HepG2 (cell line): ENCODE results near the gene SYNC. TPM values are rescaled to one million over a fixed set of nuclear protein-coding genes. Genes with fewer than 3 reads are reported as not detected.
A peak's percentile ranks its signal among the peaks of the same experiment; 100 is the strongest.

Experiments used
- ATAC-seq: fragments of 200-7000 bp; cut with Tn5 transposase; 3 replicates; pipeline ENCODE4 v1.9.1; 2020; ENCODE audit warnings: mild to moderate bottlenecking, moderate library complexity
- BruUV-seq: library from RNA; stranded (reverse); fragments of 400-500 nt; replicated peaks from 2 replicates; lab custom pipeline; 2021; lab: Mats Ljungman, UMichigan
- CTCF ChIA-PET: fragments of 300-600 bp; formaldehyde crosslinking; extraction: SDS; loops from one replicate; lab custom pipeline; 2021; ENCODE audit warnings: low total read pairs, inconsistent platforms, low intra/inter-chr PET ratio; lab: Yijun Ruan, JAX
- POLR2A ChIA-PET: fragments of 350-600 bp; sonication (Branson Sonifier 250); formaldehyde crosslinking; loops from one replicate; lab custom pipeline; 2020; ENCODE audit warnings: antibody characterized with exemption, inconsistent platforms; lab: Yijun Ruan, JAX
- DNase-seq: peaks from one replicate; pipeline ENCODE4 v3.0.0-alpha.2; 2015; ENCODE audit warnings: low spot score
- FAIRE-seq: peaks from 3 replicates; lab custom pipeline; 2011; peaks lifted over from hg19 to GRCh38; lab: Jason Lieb, UNC
- H2AFZ ChIP-seq: one replicate; pipeline ENCODE4 v1.6.1; 2011; ENCODE audit warnings: low read length, inconsistent platforms
- H3K27ac ChIP-seq: fragments of 300-600 bp; 3 replicates; pipeline ENCODE4 v1.8.0; 2011; ENCODE audit warnings: mixed run types, mild to moderate bottlenecking, mixed read lengths, low read length, inconsistent platforms; ENCODE audit not compliant: insufficient read depth; ENCODE audit errors: extremely low read length
- H3K27me3 ChIP-seq, 2 experiments: fragments of 200-600 bp in 1 of 2; 2 replicates in 1 of 2; 3 replicates in 1 of 2; pipeline versions ENCODE4 v1.6.0 to v1.8.0; 2011; ENCODE audit warnings: low read length in 2 of 2, mild to moderate bottlenecking in 2 of 2, moderate library complexity in 2 of 2, inconsistent platforms in 1 of 2; ENCODE audit not compliant: insufficient read depth in 2 of 2, control insufficient read depth in 1 of 2
- H3K36me3 ChIP-seq, 2 experiments: fragments of 200-600 bp in 1 of 2; replicated peaks in 1 of 2; 2 replicates in 1 of 2; 3 replicates in 1 of 2; pipeline versions ENCODE4 v1.5.1 to v1.8.0; 2011; ENCODE audit warnings: low read length in 2 of 2, inconsistent platforms in 1 of 2; ENCODE audit not compliant: insufficient read depth in 2 of 2, control insufficient read depth in 1 of 2
- H3K4me1 ChIP-seq: 2 replicates; pipeline ENCODE4 v1.5.1; 2012; ENCODE audit warnings: low read length, inconsistent platforms; ENCODE audit not compliant: insufficient read depth
- H3K4me2 ChIP-seq: 2 replicates; pipeline ENCODE4 v1.6.0; 2011; ENCODE audit warnings: low read depth, low read length, inconsistent platforms
- H3K4me3 ChIP-seq, 3 experiments: fragments of 200-600 bp in 1 of 3; sonication (generic), shearing (Covaris generic) in 1 of 3; replicated peaks in 1 of 3; 2 replicates each; pipeline ENCODE4 v1.5.1; 2011 to 2016; ENCODE audit warnings: low read length in 3 of 3, inconsistent platforms in 2 of 3, low read depth in 2 of 3, mild to moderate bottlenecking in 2 of 3, control low read depth in 1 of 3, mixed read lengths in 1 of 3; ENCODE audit not compliant: insufficient read depth in 1 of 3
- H3K79me2 ChIP-seq: one replicate; pipeline ENCODE4 v1.6.1; 2011; ENCODE audit warnings: low read length, inconsistent platforms; ENCODE audit not compliant: insufficient read depth
- H3K9ac ChIP-seq: 2 replicates; pipeline ENCODE4 v1.6.0; 2011; ENCODE audit warnings: mild to moderate bottlenecking, low read depth, low read length, inconsistent platforms; ENCODE audit not compliant: insufficient read depth
- H3K9me3 ChIP-seq: 2 replicates; pipeline ENCODE4 v1.5.1; 2012; ENCODE audit warnings: mild to moderate bottlenecking, low read length
- H4K20me1 ChIP-seq: 2 replicates; pipeline ENCODE4 v1.6.0; 2011; ENCODE audit warnings: inconsistent platforms, mild to moderate bottlenecking, low read length, moderate library complexity; ENCODE audit not compliant: insufficient read depth
- CERS6 ChIP-seq: sonication (generic); formaldehyde crosslinking; IDR thresholded peaks from 2 replicates; pipeline ENCODE4 v1.5.0; 2020; ENCODE audit warnings: missing genetic modification reagents
- ELF3 ChIP-seq: IDR thresholded peaks from 2 replicates; pipeline ENCODE4 v1.6.1; 2016; ENCODE audit warnings: missing genetic modification reagents, missing compliant biosample characterization
- ELK4 ChIP-seq: sonication (generic); formaldehyde crosslinking; IDR thresholded peaks from 2 replicates; pipeline ENCODE4 v1.9.0; 2021; ENCODE audit warnings: missing genetic modification reagents, borderline replicate concordance
- FOXA1 ChIP-seq, 2 experiments: fragments of 450-650 bp in 1 of 2; sonication (generic) in 1 of 2; formaldehyde crosslinking in 1 of 2; IDR thresholded peaks; 2 replicates each; pipeline versions ENCODE4 v1.4.0 to v1.6.1; 2016 to 2020; ENCODE audit warnings: missing genetic modification reagents in 1 of 2
- HOXA5 ChIP-seq: sonication (generic); formaldehyde crosslinking; IDR thresholded peaks from 2 replicates; pipeline ENCODE4 v1.4.0; 2020; ENCODE audit warnings: missing genetic modification reagents
- KLF9 ChIP-seq: IDR thresholded peaks from 2 replicates; pipeline ENCODE4 v1.6.1; 2016; ENCODE audit warnings: low read depth
- POGZ ChIP-seq: sonication (generic); formaldehyde crosslinking; IDR thresholded peaks from 2 replicates; pipeline ENCODE4 v1.4.0; 2020; ENCODE audit warnings: mild to moderate bottlenecking, missing genetic modification reagents
- PREB ChIP-seq: sonication (generic); formaldehyde crosslinking; IDR thresholded peaks from 2 replicates; pipeline ENCODE4 v1.4.0; 2020; ENCODE audit warnings: missing genetic modification reagents
- PTBP1 ChIP-seq: fragments of 200-400 bp; formaldehyde crosslinking; IDR thresholded peaks from 2 replicates; pipeline ENCODE4 v1.6.1; 2018; ENCODE audit warnings: low read length, low read depth; ENCODE audit not compliant: poor library complexity, severe bottlenecking
- TAF15 ChIP-seq: fragments of 200-400 bp; formaldehyde crosslinking; IDR thresholded peaks from one replicate; pipeline ENCODE4 v1.6.1; 2018; ENCODE audit warnings: mild to moderate bottlenecking, low read depth, low read length; ENCODE audit not compliant: poor library complexity, severe bottlenecking
- THAP7 ChIP-seq: sonication (generic); formaldehyde crosslinking; IDR thresholded peaks from 2 replicates; pipeline ENCODE4 v1.8.1; 2023; ENCODE audit warnings: mild to moderate bottlenecking, missing genetic modification reagents
- ZBTB26 ChIP-seq: IDR thresholded peaks from 2 replicates; pipeline ENCODE4 v1.6.1; 2016; ENCODE audit warnings: missing compliant biosample characterization, missing genetic modification reagents, borderline replicate concordance
- ZBTB38 ChIP-seq: sonication (generic); formaldehyde crosslinking; IDR thresholded peaks from 2 replicates; pipeline ENCODE4 v1.5.1; 2020; ENCODE audit warnings: mild to moderate bottlenecking, missing genetic modification reagents
- ZNF629 ChIP-seq: sonication (generic); formaldehyde crosslinking; conservative IDR thresholded peaks from 2 replicates; pipeline ENCODE4 v1.5.0; 2020; ENCODE audit warnings: missing genetic modification reagents
- ZNF724P ChIP-seq: sonication (generic); formaldehyde crosslinking; IDR thresholded peaks from 2 replicates; pipeline ENCODE4 v1.8.0; 2022; ENCODE audit warnings: missing genetic modification reagents, borderline replicate concordance
- ZNF879 ChIP-seq: sonication (generic); formaldehyde crosslinking; IDR thresholded peaks from 2 replicates; pipeline ENCODE4 v1.8.1; 2023; ENCODE audit warnings: missing genetic modification reagents
- WGBS: methylation state at CpG from one replicate; pipeline ENCODE4 v1.1.6; 2017; ENCODE audit warnings: low lambda C conversion rate; 5-methylcytosine and 5-hydroxymethylcytosine counted together
- in situ Hi-C: cut with HindIII; loops from 2 replicates; pipeline ENCODE4 v1.10.0; 2017; ENCODE audit warnings: low pct_unique_long_range_greater_than_20kb; ENCODE audit not compliant: extremely low pct_ligation_motif_present
- intact Hi-C: fragments of 100-400 bp; cut with micrococcal nuclease; formaldehyde crosslinking; loops from one replicate; pipeline ENCODE4 v1.10.0; 2022; ENCODE audit not compliant: unreplicated experiment
- polyA plus RNA-seq, 8 experiments: library from polyadenylated mRNA; depleted of rRNA in 3 of 8; stranded (reverse) in 7 of 8; unstranded in 1 of 8; fragments of >200 nt; fragmentation: Illumina TruSeq in 4 of 8; extraction: Trizol in 4 of 8; gene quantifications; 2 replicates each; pipeline versions ENCODE4 v1.2.1 to v1.2.3, GENCODE V29; 2011 to 2016; ENCODE audit warnings: low read depth in 4 of 8, missing spikeins in 1 of 8, mixed read lengths in 1 of 8; ENCODE audit not compliant: insufficient read depth in 1 of 8
- total RNA-seq, 5 experiments: library from RNA; depleted of rRNA; stranded (reverse); fragments of >200 nt; fragmentation: Illumina TruSeq; extraction: Trizol; gene quantifications; 2 replicates each; pipeline ENCODE4 v1.2.3, GENCODE V29; 2016; ENCODE audit warnings: low read depth in 1 of 5

SYNC gene
- total and polyA plus RNA-seq, 2 of the 13 experiments (the other 11 are each of a cell fraction or from before 2014, with no cell fraction given), result 2.4 to 5.4 TPM

GRCh38 chr1:32716312-32717148, 14.0 kb upstream of the SYNC start (continued):
- peak; percentile 90 for TF ChIP-seq KLF9 (CRISPR knock-in tag)
- no peak for TF ChIP-seq CERS6 (CRISPR knock-in tag)
- TF ChIP-seq ELF3 (CRISPR knock-in tag), result peak; percentile 40
- peak; percentile 47; the same call in 1 of the 2 replicates for TF ChIP-seq ZBTB26 (CRISPR knock-in tag)
- no peak for TF ChIP-seq HOXA5 (CRISPR knock-in tag)
- TF ChIP-seq POGZ, result peak; percentile 33; the same call in 1 of the 2 replicates
- TF ChIP-seq ZBTB38 (CRISPR knock-in tag), result peak; percentile 36; the same call in 1 of the 2 replicates

- Histone ChIP-seq H3K79me2 (no peaks in the 10 kb centered on the region), H3K27ac (peak overlapping the region; percentile 58), H4K20me1 (no peaks in the 10 kb centered on the region), H2AFZ (peak overlapping the region; percentile 37), H3K27me3 (no peaks in the 10 kb centered on the region), H3K4me1 (peaks cover 90% of the 10 kb centered on the region), H3K4me2 (peak overlapping the region; percentile 88), H3K9me3 (no peaks in the 10 kb centered on the region), H3K36me3 (no peaks in the 10 kb centered on the region), H3K4me3 (peak overlapping the region in 1 of 3 experiments; percentile 66; a peak in 1 of 6 replicates), H3K9ac (peak overlapping the region; percentile 33; the same call in 1 of the 2 replicates)
- no TSS peak for BruUV-seq
- intact Hi-C loops, result loop anchor here (5.0 to 10.0 kb wide), 2 partner anchors 46 to 159 kb away; partner anchors contain the start of gene FNDC5
- POLR2A ChIA-PET, result interaction anchor here (0.7 to 4.4 kb wide), 5 partner anchors 14 to 57 kb away, joined by 3 to 27 read pairs (median 5); no protein-coding TSS in a partner anchor
- ATAC-seq, result peak; percentile 33
- no peak for FAIRE-seq
- 14% methylated on average over 3 of the region's 4 CpGs for WGBS
- in situ Hi-C loops, result no loop called here
- DNase-seq, result no peak
- CTCF ChIA-PET, result no interaction called here
- no peak for TF ChIP-seq PREB (CRISPR knock-in tag)
- no peak for TF ChIP-seq ZNF724P
- no peak for TF ChIP-seq PTBP1
- peak; percentile 3; the same call in 1 of the 2 replicates for TF ChIP-seq ZNF879 (CRISPR knock-in tag)
- TF ChIP-seq THAP7 (CRISPR knock-in tag), result 0 out of 2 replicates have a peak, but pooled peaks have one; percentile 14
- no peak for TF ChIP-seq TAF15
- TF ChIP-seq FOXA1 (IDR thresholded peaks at IDR 0.05), result no peak
- no peak for TF ChIP-seq FOXA1 (CRISPR knock-in tag; IDR thresholded peaks at IDR 0.05)
- peak; percentile 73 for TF ChIP-seq ZNF629 (CRISPR knock-in tag)
- no peak for TF ChIP-seq ELK4
Observed at GRCh38 chr1:32715901-32716311, 13.3 kb upstream of the SYNC start.
